HG02642 (cell line): ENCODE results near the gene MIEN1.
"Not testable (repeated sequence)": the region's sequence is repeated elsewhere in the genome, so short reads cannot be mapped to it uniquely, and the experiment has no call there.

Experiments used
- ATAC-seq: cut with Tn5 transposase; IDR thresholded peaks from one replicate; pipeline ENCODE4 v1.9.1; 2021; ENCODE audit warnings: mild to moderate bottlenecking; ENCODE audit not compliant: unreplicated experiment, poor library complexity

The MIEN1 gene

DNA sequence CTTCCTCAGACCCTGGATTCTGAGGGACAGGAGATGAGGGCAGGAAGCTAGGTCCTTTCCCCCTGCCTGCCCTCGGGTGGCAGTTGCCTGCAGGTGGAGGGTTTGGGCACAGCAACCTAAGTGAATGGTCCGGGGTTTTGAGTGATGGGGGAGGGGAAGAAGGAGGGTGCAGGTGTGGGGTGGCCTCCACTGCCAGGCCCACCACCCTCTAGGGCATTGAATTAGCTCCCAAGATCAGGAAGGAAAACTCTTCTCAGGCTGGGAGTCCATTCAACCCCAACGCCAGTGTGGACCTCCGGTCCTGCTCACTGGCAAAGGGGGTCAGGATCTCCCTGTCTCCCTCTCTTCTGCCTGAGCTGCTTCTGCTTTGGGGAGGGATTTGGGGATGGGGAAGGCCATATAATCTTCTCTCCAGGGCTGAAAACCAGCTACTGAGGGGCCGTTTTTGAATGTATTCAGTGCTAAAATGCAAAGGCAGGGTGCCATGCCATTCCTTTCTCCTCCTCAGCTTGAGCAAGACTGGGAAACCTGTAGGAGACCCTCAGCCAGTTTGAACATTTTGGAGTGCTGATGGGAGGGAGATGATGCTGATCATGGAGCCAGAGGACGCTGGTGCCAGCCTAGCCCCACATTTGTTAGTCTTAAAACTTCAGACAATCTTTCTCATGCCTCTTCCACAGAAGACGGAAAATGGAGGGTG is 26.2 kb upstream of the MIEN1 start:
- ATAC-seq = no peak

DNA sequence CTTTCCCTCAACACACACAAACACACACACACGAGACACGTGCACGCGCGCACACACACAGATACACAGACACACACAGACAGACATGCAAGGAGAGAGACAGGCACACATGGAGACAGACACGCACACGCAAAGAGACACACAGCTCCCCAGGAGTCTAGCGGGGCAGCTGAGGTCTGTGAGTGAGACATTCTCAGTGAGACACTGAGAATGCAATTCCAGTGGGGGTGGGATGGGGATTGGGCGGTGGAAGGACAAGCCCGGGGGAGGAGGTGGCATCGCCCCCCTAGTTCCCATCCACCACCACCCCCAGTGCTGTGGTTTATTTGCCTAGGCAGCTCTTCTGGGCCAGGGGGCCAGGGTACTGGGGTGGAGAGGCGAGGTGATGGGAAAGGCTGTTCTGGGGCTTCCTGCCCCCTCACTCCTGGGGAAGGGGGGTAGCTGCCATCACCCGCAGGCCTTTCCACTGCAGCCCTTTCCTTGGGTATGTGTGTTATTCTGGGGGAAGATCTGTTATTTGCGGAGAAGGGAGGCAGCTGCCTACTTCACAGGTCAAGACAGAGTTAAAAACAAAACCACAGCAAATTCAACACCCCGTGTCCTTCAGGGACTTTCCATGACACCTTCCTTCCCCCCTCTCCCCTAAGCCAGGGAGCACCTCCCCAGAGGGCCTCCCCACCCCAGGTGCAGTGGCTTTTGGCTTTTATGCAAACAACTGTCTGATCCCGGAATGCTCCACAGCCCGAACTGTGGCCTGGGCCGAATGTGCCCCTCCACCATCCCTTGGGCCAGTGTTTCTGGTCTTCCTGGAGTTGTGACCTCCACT is 25.4 kb upstream of the MIEN1 start:
- ATAC-seq = no peak

DNA sequence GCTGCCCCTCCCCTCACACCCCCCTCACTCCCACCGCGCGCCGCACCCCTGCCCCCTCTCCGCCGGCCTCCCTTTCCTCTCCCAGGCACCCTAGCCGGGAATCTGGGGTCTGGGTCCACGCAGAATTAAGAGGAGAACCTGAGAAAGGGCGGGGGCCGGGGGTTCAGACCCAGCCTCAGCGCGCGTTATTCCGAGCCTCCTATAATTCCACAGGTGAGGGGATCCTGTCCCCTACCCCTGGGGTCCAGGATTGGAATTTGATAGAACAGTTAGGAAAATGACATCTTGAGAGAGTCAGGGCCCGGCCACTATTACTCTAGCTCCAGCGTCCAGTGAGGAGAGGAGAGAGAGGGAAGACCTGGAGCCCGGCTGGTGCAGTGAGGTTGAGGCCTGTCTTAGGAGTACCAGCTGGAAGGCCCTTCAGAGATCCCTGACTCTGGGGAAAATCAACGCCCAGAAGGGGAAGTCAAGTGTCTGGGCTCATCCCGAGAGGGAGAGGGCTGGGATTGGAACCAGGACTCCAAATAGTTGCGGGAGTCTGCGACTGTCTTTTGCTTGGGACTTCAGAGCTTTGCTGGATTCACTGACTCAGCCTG is 24.7 kb upstream of the MIEN1 start:
- ATAC-seq = no peak

GRCh38 chr17:39754161-39754957 is 24.0 kb upstream of the MIEN1 start:
- ATAC-seq = peak; percentile 63

DNA sequence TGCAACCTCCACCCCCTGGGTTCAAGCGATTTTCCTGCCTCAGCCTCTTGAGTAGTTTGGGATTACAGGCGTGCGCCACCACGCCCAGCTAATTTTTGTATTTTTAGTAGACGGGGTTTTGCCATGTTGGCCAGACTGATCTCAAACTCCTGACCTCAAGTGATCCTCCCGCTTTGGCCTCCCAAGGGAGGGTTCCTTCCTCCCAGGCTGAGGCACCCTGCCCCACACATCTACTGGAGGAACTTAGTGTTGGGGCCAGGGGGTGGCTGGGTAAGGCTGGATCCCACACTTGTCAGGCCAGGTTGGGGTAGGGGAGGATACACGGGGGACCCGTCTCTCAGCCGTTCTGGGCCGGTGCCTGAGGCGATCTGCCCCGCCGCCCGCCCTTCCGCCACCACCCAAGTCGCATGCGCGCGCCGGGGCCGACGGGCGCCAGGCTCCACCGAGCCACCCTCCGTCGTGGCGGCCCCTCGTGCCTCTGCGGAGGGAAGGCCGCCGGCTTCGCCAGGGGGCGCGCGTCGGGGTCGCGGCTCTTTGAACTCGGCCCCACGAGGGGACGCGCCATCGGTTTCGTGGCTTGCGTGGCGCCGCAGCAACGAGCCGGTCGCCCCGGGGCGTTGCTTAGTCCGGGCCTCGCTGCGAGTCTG is 23.3 kb upstream of the MIEN1 start:
- peak; percentile 27 for ATAC-seq

- ATAC-seq = no peak
Measured at GRCh38 chr17:39752241-39752881, 22.0 kb upstream of the MIEN1 start.

GRCh38 chr17:39751637-39752036 is 21.3 kb upstream of the MIEN1 start:
- no peak for ATAC-seq

DNA sequence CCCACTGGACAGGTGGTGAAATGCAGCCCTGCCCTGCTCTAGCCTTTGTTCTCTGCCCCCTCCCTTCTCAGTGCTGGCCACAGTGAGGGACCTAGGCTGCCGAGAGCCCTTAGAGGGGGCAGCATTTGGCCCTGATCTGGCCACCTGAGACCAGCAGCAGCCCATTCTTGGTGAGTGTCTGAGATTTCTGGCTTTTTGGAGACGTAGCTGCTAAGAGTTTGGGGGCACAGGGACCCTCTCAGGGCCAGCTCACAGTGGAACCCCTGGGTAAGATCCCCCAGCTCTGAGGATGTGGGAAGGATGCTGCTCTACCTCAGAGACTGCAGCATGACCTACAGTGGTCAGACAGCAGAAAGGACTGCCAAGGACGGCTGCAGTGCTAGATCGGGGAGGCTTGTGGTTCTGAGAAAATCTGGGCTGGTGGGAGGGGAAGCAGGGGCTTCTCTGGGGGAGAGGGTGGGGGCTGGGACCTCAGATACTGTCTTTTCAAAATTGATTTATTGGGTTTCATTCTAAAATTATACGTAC is 20.7 kb upstream of the MIEN1 start:
- ATAC-seq = no peak

DNA sequence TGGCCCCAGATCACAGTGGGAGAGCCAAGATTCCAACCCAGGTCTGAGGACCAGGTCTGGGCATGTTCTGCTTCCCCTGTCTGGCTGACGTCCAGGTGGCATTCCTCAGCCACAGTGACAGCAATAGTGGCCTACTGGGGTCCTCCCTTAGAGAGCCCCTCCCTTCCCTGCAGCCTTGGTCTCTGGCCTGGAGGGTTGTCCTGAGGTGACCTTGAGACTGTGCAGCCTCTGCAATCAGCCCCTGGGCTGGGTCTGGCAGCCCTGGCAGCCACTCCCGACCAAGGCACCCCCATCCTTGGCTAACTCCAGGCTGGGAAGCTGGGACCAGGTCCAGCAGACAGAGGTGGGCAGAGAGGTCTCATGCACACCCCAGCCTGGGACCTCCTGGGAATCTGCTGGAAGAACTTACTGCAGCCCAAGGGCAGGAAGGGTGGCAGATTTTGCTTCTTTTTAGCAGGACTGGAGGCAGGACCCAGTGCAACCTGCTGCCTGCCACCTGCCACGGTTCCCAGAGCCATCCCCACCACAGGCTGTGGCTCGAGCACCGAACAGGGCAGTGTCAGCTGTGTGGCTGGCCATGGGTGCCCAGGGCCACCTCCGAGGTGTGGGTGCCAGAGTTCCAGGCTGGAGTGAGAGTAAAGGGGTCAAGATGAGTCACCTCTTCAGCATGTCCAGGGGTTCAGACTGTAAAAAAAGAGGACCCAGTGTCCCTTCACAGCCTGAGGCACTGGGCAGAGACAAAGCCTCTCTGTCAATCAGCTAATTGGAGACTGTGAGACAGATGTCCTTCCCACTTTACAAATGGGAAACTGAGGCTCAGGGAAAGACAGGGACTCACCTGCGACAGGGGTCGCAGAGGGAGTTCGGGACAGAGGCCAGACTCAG is 20.0 kb upstream of the MIEN1 start:
- ATAC-seq = no peak

DNA sequence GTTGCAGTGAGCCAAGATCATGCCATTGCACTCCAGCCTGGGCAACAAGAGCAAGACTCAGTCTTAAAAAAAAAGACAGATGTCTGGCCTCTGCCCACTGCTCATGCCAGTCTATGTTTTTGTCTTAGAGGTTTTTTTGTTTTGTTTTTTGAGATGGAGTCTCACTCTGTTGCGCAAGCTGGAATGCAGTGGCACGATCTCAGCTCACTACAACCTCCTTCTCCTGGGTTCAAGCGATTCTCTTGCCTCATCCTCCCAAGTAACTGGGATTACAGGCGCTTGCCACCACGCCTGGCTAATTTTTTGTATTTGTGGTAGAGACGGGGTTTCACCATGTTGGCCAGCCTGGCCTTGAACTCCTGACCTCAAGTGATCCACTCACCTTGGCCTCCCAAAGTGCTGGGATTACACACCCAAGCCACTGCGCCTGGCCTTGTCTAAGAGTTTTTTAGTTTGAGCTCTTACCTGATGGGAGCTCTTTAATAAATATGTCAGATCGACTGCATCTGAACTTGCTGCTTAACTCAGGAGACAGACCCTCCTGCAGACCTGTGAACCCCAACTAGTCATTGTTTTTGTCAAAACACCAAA is 18.2 kb upstream of the MIEN1 start:
- not testable (repeated sequence) for ATAC-seq

DNA sequence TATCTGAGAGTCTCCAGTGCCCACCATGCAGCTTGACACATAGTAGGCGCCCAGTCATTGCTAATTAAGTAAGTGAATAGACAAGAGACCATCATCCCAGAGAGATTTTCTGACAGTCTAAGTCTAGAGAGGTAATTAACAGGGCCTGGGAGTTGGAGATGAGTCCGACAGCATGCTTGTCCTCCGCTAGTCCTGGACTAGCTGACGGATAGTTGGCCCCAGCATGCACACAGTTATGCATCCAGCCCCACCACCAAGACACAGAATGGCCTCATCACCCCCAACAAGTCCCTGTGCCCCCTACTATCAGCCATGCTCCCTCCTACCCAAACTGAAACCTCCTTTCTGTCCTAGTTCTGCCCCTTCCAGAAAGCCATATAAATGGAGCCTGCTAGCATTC is 17.4 kb upstream of the MIEN1 start:
- ATAC-seq = no peak

DNA sequence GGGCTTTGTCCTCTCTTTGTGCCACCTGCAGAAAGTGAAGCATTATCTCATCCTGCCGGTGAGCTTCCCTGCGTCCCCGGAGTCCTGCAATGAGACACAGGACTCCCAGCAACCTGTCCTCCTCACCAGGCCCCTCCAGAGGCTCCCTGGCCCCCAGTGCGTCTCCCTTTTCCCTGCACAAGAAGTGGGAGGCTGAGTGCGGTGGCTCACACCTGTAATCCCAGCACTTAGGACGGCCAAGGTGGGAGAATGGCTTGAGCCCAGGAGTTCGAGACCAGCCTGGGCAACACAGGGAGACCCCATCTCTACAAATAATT is 15.8 kb upstream of the MIEN1 start:
- ATAC-seq = no peak

DNA sequence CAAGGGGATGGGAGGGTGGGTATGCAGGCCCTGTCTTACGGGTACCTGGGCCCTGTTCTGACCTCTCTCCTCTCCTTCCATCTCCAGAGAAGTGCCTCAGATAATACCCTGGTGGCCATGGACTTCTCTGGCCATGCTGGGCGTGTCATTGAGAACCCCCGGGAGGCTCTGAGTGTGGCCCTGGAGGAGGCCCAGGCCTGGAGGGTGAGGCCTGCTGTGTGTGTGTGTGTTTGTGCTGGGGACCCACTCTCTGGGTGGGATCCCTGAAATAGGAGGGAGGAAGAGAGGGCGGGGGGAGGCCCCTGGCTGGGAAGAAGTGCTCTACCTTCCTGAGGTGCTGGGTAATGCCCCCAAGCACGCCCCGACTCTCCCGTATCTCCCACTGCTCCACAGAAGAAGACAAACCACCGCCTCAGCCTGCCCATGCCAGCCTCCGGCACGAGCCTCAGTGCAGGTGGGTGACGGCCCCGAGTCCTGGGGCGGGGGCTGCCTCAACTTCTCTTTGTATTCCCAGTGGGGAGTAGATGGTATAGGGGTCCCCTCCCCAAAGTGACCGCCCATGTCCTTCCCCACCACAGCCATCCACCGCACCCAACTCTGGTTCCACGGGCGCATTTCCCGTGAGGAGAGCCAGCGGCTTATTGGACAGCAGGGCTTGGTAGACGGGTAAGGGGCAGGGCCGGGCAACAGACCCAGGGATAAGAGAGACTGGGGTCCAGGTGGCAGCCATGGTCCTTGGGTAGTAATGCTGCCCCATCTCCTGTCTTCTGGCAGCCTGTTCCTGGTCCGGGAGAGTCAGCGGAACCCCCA is 15.2 kb upstream of the MIEN1 start:
- no peak for ATAC-seq

- no peak for ATAC-seq
Measured at GRCh38 chr17:39744836-39745215, 14.5 kb upstream of the MIEN1 start.

- ATAC-seq = no peak
Measured at GRCh38 chr17:39744075-39744835, 13.9 kb upstream of the MIEN1 start.

- ATAC-seq = no peak
Measured at GRCh38 chr17:39742856-39743436, 12.6 kb upstream of the MIEN1 start.
